OCI-LY1 (cell line): ENCODE results near the gene FNIP1.

Experiments used
- H2AFZ ChIP-seq: fragments of 200-600 bp; sonication (generic), shearing (Covaris generic); 2 replicates; pipeline ENCODE4 v1.6.0; 2014; ENCODE audit warnings: antibody characterized with exemption, mild to moderate bottlenecking, low read length
- H3F3A ChIP-seq: fragments of 200-600 bp; sonication (generic), shearing (Covaris generic); 2 replicates; pipeline ENCODE4 v1.6.0; 2014; ENCODE audit warnings: mild to moderate bottlenecking, antibody characterized with exemption, low read length, moderate library complexity; ENCODE audit not compliant: insufficient read depth
- H3K27ac ChIP-seq: fragments of 200-600 bp; sonication (generic); 2 replicates; pipeline ENCODE4 v1.5.1; 2014; ENCODE audit warnings: low read length, mixed run types, mild to moderate bottlenecking, low read depth; ENCODE audit not compliant: poor library complexity, severe bottlenecking
- H3K27me3 ChIP-seq: fragments of 200-600 bp; sonication (generic); 2 replicates; pipeline ENCODE4 v1.6.0; 2014; ENCODE audit warnings: antibody characterized with exemption, mild to moderate bottlenecking, low read length, moderate library complexity; ENCODE audit not compliant: insufficient read depth
- H3K36me3 ChIP-seq: fragments of 200-600 bp; sonication (generic); 2 replicates; pipeline ENCODE4 v1.6.1; 2014; ENCODE audit warnings: mild to moderate bottlenecking, antibody characterized with exemption, low read length, moderate library complexity, mixed read lengths; ENCODE audit not compliant: insufficient read depth
- H3K4me1 ChIP-seq: fragments of 200-600 bp; sonication (generic); 2 replicates; pipeline ENCODE4 v1.5.1; 2014; ENCODE audit warnings: mild to moderate bottlenecking, low read length, moderate library complexity; ENCODE audit not compliant: insufficient read depth, severe bottlenecking
- H3K4me2 ChIP-seq: fragments of 200-600 bp; sonication (generic), shearing (Covaris generic); 2 replicates; pipeline ENCODE4 v1.6.1; 2014; ENCODE audit warnings: low read length
- H3K4me3 ChIP-seq: fragments of 200-600 bp; sonication (generic); 2 replicates; pipeline ENCODE4 v1.5.1; 2014; ENCODE audit warnings: low read length, low read depth, mild to moderate bottlenecking, mixed read lengths; ENCODE audit not compliant: poor library complexity, severe bottlenecking
- H3K79me2 ChIP-seq: fragments of 200-600 bp; shearing (Covaris generic); 2 replicates; pipeline ENCODE4 v1.6.1; 2016; ENCODE audit warnings: mixed run types, low read length, mixed read lengths; ENCODE audit not compliant: insufficient read depth
- H3K9ac ChIP-seq: fragments of 200-600 bp; sonication (generic), shearing (Covaris generic); 2 replicates; pipeline ENCODE4 v1.6.1; 2014; ENCODE audit warnings: mild to moderate bottlenecking, low read length, mixed read lengths
- H3K9me2 ChIP-seq: fragments of 200-600 bp; sonication (generic), shearing (Covaris generic); 2 replicates; pipeline ENCODE4 v1.6.1; 2014; ENCODE audit warnings: low read depth, mild to moderate bottlenecking, low read length, mixed read lengths
- H3K9me3 ChIP-seq: fragments of 200-600 bp; shearing (Covaris generic); 2 replicates; pipeline ENCODE4 v1.6.1; 2014; ENCODE audit warnings: low read length, mixed read lengths
- H4K20me1 ChIP-seq: fragments of 200-600 bp; sonication (generic), shearing (Covaris generic); 2 replicates; pipeline ENCODE4 v1.6.0; 2016; ENCODE audit warnings: mild to moderate bottlenecking, low read length; ENCODE audit not compliant: insufficient read depth
- CTCF ChIP-seq: fragments of 200-600 bp; sonication (generic), shearing (Covaris generic); IDR thresholded peaks from 2 replicates; pipeline ENCODE4 v1.5.1; 2017; ENCODE audit warnings: mild to moderate bottlenecking, antibody characterized with exemption, low read length, moderate library complexity, mixed read lengths
- EZH2 ChIP-seq: fragments of 200-600 bp; sonication (generic), shearing (Covaris generic); IDR thresholded peaks from 2 replicates; pipeline ENCODE4 v1.8.0; 2017; ENCODE audit warnings: borderline replicate concordance, mixed run types, mild to moderate bottlenecking, antibody characterized with exemption, low read length, moderate library complexity, mixed read lengths

The FNIP1 gene

DNA sequence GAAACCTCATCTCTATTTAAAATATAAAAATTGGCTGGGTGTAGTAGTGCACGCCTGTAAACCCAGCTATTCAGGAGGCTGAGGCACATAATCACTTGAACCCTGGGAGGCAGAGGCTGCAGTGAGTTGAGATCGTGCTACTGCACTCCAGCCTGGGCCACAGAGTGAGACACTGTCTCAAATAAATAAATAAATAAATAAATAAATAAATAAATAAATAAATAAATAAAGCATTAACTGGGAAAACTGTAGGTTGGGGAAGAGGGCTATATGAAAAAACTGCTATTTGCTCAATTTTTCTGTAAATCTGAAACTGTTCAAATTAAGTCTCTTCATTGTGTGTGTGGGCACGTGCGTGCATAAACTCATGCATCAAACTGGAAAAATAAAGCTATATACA is 101.9 kb downstream of the FNIP1 start:
- TF ChIP-seq CTCF (no peak), EZH2 (no peak)
- no peak overlapping the region for H3K4me2 ChIP-seq
- H3K36me3 ChIP-seq, result peaks cover 62% of the 10 kb centered on the region
- no peaks in the 10 kb centered on the region for H3K79me2 ChIP-seq
- no peak overlapping the region for H3K9ac ChIP-seq
- no peaks in the 10 kb centered on the region for H3K4me1 ChIP-seq
- no peaks in the 10 kb centered on the region for H4K20me1 ChIP-seq
- no peaks in the 10 kb centered on the region for H3K27me3 ChIP-seq
- no peak overlapping the region for H2AFZ ChIP-seq
- no peaks in the 10 kb centered on the region for H3K9me2 ChIP-seq
- H3K9me3 ChIP-seq, result peaks cover 7% of the 10 kb centered on the region; the same call in 1 of the 2 replicates
- no peak overlapping the region for H3K4me3 ChIP-seq
- no peak overlapping the region for H3K27ac ChIP-seq
- no peaks in the 10 kb centered on the region for H3F3A ChIP-seq

DNA sequence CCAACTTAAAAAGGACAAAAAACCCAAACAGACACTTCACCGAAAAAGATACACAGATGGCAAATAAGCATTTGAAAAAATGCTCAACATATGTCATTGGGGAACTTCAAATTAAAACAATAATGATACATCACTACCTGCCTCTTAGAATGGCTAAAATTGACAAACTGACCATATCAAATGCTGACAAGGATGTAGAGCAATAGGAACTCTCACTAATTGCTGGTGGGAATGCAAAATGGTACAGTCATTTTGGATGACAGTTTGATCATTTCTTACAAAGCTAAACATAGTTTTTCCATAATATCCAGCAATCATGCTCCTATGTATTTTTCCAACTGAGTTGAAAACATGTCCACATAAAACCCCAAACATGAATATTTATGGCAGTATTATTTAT is 102.9 kb downstream of the FNIP1 start:
- no peaks in the 10 kb centered on the region for H3K9me2 ChIP-seq
- TF ChIP-seq CTCF (no peak), EZH2 (no peak)
- no peaks in the 10 kb centered on the region for H3K27me3 ChIP-seq
- no peak overlapping the region for H3K4me3 ChIP-seq
- H2AFZ ChIP-seq, result no peak overlapping the region
- no peaks in the 10 kb centered on the region for H3F3A ChIP-seq
- H3K27ac ChIP-seq, result no peak overlapping the region
- no peak overlapping the region for H3K9ac ChIP-seq
- H3K9me3 ChIP-seq, result peaks cover 7% of the 10 kb centered on the region; the same call in 1 of the 2 replicates
- no peaks in the 10 kb centered on the region for H4K20me1 ChIP-seq
- no peaks in the 10 kb centered on the region for H3K4me1 ChIP-seq
- H3K36me3 ChIP-seq, result peaks cover 59% of the 10 kb centered on the region
- H3K79me2 ChIP-seq, result no peaks in the 10 kb centered on the region
- no peak overlapping the region for H3K4me2 ChIP-seq

- Histone ChIP-seq H3K9me2 (no peaks in the 10 kb centered on the region), H3K36me3 (peaks cover 12% of the 10 kb centered on the region), H2AFZ (no peak overlapping the region), H3K27ac (no peak overlapping the region), H3K4me2 (no peak overlapping the region), H3K9ac (no peak overlapping the region), H3K4me1 (peaks cover 15% of the 10 kb centered on the region), H4K20me1 (no peaks in the 10 kb centered on the region), H3K79me2 (no peaks in the 10 kb centered on the region), H3K4me3 (no peak overlapping the region), H3F3A (no peaks in the 10 kb centered on the region), H3K9me3 (no peaks in the 10 kb centered on the region), H3K27me3 (no peaks in the 10 kb centered on the region)
- no peak for TF ChIP-seq CTCF
- TF ChIP-seq EZH2, result no peak
Observed at GRCh38 chr5:131685516-131686171, 111.2 kb downstream of the FNIP1 start.
